Measurements from ENCODE around the gene SLC6A2.

Gene SLC6A2

DNA sequence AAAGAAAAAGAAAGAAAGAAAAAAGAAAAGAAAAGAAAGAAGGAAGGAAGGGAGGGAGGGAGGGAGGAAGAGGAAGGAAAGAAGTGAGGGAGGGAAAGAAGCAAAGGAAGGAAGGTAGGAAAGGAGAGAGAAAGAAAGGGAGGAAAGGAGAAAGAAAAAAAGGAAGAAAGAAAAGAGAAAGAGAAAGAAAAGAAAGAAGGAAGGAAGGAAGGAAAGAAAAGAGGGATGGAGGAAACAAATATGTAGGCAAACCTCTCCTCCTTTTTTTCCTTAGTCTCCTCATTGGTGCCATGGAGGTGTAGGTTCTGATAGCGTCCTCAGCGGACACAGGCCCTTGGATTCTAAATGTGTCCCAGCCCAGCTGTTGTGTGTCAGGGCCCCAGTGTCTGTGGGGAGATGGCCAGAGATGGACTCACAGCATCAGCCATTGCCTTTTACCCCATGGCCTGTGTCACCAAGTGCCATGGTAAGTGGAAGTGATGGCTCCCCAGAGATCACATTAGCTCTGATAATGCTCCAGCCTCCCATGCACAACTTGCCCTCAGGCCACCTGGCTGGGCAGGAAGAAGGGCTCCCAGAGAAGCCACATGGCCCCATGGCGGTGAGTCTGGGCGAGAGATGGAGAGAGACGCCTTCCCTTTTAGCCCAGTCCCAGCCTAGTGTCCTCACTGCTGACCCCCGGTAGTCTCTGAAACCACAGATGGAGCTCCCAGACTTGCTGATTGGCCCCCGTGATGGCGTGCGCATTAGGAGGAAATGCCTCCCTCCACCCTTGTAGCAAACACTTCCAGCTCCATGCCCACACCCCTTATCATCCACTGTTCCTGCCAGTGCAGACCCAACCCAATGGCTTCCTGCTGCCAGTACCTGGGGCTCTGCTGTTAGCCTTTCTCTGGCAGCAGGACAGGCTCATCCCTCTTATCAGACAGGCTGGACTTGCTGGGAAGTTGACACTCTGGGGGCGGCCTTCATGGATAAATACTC, 3.7 kb upstream of the SLC6A2 start:
- DNase-seq: no peak

DNA sequence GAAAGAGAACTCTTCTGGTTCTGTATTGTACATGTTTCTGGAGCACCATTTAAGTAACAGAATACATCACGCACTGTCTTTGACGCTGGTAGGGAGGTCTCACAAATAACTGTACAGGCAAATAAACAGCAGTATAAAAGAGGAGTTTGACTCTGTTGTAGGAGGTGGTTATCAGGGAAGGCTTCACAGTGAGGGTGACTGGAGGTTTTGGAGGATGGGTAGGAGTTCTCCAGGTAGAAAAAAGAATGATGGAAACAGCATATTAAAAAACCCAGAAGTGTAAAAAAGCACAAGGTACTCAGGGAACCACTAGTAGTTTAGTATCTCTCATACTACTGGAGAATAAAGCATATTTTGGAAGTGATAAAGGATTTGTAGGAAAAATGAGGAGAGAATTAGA, 2.7 kb upstream of the SLC6A2 start:
- no peak for DNase-seq

GRCh38 chr16:55655381-55655896, 349 bp upstream of the SLC6A2 start:
- no peak for DNase-seq

DNA sequence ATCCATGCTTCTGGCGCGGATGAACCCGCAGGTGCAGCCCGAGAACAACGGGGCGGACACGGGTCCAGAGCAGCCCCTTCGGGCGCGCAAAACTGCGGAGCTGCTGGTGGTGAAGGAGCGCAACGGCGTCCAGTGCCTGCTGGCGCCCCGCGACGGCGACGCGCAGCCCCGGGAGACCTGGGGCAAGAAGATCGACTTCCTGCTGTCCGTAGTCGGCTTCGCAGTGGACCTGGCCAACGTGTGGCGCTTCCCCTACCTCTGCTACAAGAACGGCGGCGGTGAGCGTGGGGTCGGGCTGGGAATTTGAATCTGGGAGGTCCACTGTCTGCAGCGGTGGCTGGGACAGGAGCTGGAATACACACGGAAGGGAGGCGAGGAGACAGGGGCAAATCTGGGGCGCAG, 904 bp downstream of the SLC6A2 start:
- no peak for DNase-seq

DNA sequence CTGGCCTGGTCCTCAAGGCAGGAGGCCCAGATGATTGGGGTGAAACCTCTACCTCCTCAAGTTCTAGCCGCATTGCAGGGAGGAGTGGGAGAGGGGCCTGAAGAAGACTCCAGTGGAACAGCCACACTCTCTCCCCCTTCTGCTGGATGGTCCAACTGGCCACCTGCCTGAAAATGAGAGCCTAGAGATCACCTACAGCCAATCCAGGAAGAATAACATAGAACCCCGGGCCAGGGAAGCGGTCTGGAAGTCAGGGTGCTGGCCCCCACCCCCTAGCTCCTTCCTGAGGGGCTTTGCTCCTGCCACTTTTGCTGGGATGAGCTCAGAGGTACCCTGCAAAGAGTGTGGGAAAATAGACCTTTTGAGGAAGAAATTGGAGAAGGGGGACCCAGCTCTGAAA, 1.8 kb downstream of the SLC6A2 start:
- DNase-seq: no peak

DNA sequence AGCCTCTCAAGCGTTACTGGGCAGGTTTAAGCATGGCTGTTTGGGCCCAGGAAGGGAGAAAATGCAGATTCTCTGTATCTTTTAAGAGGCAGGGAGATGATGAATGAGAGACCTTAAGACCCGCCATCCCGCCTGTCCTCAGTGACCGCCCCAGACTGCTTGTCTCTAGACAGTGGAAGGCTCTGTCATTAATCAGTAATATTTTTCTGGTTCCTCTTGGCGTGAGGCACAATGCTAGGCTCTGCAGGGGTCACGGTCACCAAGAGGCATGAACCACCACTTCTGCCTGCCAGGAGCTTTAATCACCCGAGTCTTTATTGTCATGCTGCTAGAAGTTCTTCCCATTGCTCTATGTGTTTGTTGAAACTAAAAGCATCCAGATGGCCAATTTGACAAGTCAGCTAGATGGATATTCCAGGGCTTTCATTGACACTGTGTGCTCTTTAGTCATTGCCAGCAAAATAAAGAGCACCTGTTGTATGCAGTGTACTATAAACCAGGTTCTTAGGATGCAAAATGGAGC, 3.2 kb downstream of the SLC6A2 start:
- DNase-seq: no peak

DNA sequence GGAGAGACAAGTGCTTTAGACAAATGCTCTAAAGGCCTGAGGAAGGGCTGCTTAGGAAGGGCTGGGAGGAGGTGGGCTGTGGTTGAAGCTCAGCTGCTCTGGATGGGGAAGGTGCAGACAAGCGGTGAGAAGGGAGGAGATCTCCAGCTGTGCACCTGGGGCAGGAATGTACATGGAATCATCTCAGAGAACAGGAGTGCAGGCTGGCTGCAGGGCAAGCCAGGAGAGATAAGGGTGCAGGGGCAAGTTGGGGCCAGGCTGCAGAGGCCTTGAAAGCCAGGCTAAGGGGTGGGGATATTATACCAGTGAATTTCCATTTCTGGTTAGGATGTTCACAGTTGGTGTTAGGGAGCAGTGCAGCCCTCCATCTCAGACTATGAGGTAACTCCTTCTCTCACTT, 4.2 kb downstream of the SLC6A2 start:
- no peak for DNase-seq

DNA sequence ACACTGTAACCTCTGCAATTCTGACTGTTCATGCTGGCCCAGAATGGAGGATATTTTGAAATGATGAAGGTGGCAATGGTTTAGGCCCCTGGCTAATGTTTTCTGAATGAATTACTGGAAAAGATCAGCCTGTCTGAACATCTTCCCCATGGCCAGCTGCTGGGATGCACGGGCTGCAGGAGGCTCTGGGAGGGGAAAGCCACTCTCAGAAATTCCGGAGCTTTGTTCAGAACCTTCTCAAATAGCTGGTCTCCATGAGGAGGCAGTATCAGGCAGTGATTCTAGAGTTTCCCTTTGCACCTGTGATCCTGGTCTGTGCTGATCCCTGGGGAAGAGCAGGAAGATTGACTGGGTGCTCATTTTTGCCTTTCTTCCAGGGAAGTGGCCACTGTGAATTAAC, 5.0 kb downstream of the SLC6A2 start:
- no peak for DNase-seq

DNA sequence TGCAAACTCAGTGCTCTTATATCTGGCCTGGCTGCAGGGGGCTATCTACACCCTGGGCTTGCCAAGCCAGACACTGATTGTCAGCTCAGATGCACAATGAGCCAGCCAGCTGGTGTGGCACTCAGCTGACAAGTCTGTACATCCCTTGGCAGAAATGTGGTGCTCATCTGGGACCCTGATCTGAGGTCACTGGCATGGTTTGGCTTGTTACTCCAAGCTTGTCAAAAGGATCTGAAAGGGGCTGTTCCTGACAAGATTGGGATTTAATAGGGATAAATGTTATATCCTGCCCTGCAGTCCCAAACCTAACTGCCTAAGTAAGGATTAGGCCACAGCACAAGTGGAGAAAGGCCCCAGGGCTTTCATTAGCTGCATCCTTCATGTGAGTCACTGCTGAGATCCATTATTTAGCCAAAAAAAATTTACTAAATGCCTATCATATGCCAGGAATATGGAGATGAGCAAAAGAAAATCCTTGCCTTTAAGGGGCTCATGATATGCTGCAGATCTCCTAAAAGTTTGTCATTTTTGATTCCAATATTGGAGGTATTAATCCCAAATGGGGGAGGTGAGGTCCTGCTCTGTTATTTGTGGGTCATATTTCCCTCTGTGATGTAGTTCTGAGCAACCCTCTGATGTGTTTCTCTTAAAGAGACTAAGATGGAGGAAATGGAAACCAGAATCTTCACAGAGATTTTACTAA, 6.3 kb downstream of the SLC6A2 start:
- no peak for DNase-seq

DNA sequence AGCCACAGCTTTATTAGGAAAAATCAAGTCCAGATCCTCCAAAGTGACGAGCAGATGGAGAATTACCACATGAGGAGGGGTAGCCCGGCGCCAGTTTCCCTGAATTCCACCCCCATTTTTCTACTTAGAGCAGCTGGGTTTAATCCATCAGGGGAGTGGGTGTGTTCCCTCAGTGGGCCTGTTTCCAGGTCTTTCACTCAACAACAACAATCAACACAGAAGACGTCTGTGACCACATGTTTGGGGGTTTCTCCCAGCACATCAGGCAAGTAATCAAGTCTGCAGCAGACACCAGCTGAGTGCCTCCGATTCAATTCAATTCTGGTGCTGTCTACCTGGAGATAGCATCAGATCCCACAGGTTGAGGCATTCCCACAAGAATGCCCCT, 6.8 kb downstream of the SLC6A2 start:
- no peak for DNase-seq

- no peak for DNase-seq
Observed at GRCh38 chr16:55663225-55663624, 7.4 kb downstream of the SLC6A2 start.

DNA sequence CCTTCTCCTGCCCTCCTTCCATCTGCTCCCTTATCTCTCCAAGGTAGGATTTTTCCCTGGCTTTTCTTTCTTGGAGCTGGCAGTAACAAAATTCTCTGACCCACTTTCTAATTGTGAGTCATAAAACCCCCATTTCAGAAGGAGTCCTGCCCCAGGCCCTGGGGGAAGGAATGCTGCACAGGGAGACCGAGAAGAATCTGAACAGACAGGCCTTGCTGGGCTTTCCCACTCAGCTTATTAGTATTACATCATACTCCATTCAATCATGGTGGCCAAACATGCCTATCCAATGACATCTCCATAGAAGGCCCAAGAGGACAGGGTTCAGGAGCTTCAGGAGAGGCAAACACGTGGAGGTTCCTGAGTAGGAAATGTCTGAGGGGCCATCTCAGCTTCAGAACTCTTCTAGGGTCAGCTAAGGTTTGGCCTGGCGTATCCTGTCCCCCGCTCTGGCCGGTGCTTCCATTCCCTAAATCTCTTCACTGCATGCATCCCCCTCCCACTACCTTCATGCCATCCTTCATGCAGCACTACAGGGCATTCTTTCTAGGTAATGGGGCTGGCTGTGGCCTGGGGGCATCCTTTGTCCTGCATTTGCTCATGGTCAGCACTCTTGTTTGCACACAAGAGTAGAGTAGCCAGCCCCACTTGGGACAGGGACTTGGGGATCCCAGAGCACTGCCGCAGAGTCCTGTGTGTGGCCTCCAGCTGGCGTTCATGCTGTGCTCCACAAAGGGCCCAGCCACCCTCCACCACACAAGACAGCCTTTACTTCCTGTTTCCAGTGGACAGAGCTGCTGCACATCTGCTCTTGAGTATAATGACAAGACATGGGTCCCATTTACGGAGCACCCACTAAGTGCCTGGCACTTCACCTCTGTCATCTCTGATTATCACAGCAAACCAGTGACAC, 8.2 kb downstream of the SLC6A2 start:
- no peak for DNase-seq

DNA sequence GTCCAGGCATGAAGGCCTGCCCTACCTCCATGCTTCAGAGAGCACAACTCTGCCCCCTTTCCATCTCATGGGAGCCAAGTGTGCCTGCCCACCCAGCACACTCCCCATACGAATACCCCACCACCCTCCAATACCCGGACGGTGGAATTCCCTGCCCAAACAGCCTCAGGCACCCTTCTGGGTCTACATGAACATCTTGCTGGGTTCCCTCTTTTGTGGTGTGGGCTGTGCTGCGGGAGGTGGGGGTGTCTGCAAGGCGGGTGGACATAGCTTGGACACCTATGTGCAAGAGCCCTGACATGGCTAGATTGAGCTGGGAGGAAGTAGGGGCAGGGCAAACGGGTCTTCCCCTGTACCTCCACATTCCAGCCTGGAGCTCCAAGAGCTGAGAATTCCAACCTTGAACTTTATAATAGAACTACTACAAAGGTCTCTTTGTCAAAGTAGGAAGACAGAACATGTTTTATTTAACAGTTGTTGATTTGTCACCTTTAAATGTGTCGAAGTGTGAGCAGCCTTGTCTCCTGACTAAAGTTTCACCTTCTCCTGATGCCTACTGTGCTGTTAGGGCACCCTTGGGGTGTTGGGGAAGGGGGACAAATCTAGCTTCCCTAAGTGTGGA, 9.1 kb downstream of the SLC6A2 start:
- DNase-seq: no peak

DNA sequence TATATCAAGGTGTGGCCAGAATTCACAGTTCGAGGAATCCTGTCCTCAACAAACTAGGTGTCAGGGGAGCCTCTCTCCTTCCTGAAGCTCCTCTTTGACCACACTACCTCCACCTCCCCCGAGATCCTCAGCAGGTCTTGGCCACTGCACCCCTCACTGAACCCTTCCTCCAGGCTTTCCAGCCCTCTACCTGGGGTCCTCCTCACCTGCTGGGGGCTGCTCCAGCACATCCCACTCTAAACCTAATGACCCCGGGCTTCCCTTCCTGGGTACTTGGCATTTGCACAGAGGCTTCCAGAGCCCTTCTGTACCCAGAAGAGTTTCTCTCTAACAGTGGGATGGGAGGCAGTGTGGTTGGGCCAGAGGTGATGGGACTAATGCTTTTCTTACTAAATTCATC, 9.7 kb downstream of the SLC6A2 start:
- no peak for DNase-seq

- DNase-seq: no peak
Observed at GRCh38 chr16:55666012-55666411, 10.2 kb downstream of the SLC6A2 start.

DNA sequence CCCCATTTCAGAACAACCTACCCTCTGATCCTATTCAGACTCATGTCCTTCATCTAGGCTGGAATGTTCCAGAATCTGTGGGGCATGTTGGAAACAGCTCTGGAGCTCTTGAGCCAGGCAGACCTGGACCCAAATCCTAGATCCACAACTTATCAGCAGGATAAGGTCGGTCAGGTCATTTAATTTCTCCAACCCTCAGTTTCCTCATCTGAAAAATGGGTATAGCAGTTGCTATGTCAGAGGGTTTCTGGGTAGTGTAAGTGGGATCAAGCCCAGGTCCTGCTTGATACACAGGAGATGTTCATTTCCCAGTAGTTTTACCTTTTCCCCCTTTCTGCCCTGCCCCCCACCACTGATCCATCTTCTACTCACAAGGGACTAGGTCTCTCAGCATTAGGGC, 12.0 kb downstream of the SLC6A2 start:
- no peak for DNase-seq

GRCh38 chr16:55668340-55669281, 12.8 kb downstream of the SLC6A2 start:
- no peak for DNase-seq

DNA sequence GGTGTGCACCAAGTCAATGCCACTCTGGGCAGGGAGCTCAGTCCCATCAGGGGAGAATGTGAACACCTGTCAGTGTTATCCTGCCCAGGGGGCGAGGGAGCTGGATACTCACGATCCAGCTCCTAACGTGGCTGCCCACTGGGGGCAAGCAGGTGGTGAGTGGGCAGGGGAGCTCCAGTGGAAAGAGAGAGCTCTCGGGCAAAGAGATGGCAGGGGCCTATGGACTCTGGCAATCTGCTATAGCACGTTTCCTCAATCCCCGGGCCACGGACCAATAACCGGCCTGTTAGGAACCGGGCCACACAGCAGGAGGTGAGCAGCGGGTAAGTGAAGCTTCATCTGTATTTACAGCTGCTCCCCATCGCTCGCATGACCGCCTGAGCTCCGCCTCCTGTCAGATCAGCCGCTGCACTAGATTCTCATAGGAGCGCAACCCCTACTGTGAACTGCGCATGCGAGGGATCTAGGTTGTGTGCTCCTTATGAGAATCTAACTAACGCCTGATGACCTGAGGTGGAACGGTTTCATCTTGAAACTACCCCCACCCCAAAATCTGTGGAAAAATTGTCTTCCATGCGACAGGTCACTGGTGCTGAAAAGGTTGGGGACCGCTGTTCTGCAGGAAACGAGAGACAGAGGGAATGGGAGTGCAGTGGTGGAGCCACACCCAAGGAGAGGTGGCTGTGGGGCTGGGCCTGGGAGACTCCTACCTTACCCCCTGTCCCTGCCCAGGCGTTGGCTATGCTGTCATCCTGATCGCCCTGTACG, 15.6 kb downstream of the SLC6A2 start:
- DNase-seq: no peak

DNA sequence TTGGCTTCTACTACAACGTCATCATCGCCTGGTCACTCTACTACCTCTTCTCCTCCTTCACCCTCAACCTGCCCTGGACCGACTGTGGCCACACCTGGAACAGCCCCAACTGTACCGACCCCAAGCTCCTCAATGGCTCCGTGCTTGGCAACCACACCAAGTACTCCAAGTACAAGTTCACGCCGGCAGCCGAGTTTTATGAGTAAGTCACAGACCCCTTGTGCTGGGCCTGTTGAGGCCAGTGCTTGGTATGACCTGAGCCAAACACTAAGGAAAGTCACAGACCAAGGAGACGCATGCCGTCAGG, 16.1 kb downstream of the SLC6A2 start:
- no peak for DNase-seq

DNA sequence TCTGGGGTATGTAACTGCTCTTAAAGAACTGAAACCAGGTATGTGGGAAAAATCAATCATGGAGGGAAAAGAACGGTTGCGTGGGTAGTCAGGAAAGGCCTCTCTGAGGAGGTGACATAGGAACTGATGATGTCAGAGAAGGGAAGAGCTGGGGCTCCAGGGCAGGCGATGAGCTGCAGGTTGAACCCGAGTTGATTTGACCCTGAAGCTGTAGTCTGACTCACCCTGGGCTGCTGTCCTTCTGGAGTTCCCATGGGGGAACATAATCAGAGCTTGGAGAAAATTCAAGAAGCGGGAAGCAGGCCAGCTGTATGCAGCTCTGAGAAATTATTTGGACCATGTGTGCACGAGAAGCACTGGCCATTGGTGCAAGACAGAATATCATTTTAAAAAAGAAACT, 16.7 kb downstream of the SLC6A2 start:
- DNase-seq: no peak

All from activated T-cell treated with anti-CD3 and anti-CD28 coated beads, Interleukin-2, amount 50 U/mL, for 1 hour (primary cell).